COLO668 (cell line): ENCODE measurements around the gene TSPEAR.
A peak's percentile ranks its signal among the peaks of the same experiment; 100 is the strongest.
"Not testable (repeated sequence)": the region's sequence is repeated elsewhere in the genome, so short reads cannot be mapped to it uniquely, and the experiment has no call there.

Experiments used
- DNase-seq: peaks from one replicate; lab custom pipeline; 2025; ENCODE audit not compliant: unreplicated experiment; lab: John Stamatoyannopoulos, UW

TSPEAR gene

GRCh38 chr21:44510508-44511218 is 200.7 kb downstream of the TSPEAR start:
- DNase-seq, result peak; percentile 88

DNA sequence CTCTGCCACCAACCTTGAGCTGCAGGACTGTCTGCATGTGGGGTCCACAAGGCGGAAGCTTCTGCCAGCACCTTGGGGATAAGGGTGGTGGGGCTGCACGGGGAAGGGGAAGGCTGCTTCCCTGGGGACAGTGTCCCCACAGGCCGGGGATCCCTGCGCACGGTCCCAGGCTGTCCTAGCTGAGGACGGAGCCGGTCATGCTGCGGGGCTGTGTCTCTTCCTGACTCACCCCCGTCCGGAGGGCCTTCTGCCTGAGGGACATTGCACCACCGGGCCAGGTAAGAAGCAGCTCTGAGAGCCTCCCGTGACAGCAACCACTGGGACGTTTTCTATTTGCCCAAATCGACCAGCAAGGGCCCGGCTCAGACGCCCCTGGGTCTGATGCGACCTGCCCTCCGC is 201.3 kb downstream of the TSPEAR start:
- no peak for DNase-seq

DNA sequence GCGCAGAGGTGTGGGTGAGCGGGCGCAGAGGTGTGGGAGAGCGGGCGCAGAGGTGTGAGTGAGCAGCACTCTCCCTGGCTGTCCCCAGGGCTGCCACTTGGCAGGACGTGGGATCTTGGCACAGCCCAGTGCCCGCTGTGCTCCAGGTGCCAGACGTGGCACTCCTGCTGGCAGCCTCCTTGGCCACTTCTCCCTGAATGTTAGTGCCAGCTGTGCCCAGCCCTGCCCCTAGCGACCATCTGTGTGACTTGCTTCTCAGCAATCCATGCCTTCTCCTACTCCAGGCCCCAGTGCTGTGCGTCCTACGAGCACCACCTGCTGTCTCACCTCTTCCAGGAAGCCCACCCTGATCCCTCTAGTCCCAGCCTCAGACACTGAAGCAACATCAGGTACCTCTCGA is 201.8 kb downstream of the TSPEAR start:
- no peak for DNase-seq

- DNase-seq, result no peak
These were observed 202.5 kb downstream of the TSPEAR start for GRCh38 chr21:44508711-44509445.

- no peak for DNase-seq
These were observed 203.0 kb downstream of the TSPEAR start for GRCh38 chr21:44508426-44508710.

GRCh38 chr21:44507673-44508425 is 203.5 kb downstream of the TSPEAR start:
- DNase-seq, result no peak

DNA sequence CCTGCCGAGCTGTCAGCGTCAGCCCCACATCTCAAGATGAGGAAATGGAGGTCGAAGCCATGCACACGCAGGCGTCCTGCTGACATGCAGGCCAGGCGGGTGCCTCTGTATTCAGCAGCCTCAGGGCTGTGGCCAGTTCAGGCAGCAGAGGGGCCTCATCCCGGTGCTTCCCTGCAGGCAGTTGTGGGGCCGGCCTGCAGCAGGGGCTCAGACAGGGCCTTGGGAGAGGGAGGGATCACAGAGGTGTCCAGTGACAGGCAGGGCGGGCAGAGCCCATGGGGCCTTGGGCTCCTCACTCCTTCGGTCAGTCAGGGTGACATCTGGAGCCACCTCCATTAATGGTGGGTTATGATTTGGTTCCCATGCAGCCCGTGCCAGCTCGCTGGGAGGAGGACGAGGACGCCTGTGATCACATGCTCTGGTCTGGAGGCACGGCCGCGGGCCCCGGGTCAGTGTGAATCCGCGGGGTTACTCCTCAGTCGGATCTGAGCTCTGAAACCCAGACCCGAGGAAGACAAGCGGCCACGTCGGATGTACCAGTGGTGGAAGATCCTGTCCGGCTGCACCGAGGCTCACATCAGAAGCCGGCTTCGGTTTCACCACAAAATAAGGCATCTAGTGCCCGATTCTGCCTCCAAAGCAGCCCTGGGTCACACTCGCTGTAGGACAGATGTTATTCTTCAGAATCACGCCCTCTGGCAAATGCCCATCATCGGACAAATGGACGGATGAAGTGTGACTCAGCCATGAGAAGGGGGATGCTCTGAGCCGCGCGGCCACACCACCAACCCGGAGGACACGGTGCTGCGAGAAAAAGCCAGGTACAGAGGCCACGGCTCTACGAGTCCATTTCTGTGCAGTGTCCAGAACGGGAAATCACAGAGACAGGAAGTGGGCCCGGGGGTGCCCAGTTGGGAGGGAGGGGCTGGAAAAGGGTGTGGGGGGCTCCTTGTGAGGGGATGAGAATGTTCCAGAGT is 204.8 kb downstream of the TSPEAR start:
- no peak for DNase-seq

- DNase-seq, result no peak
These were observed 205.6 kb downstream of the TSPEAR start for GRCh38 chr21:44505673-44506278.

GRCh38 chr21:44503901-44504399 is 207.4 kb downstream of the TSPEAR start:
- DNase-seq, result no peak

GRCh38 chr21:44503006-44503889 is 208.1 kb downstream of the TSPEAR start:
- DNase-seq, result not testable (repeated sequence)

- no peak for DNase-seq
These were observed 209.0 kb downstream of the TSPEAR start for GRCh38 chr21:44502171-44502958.

DNA sequence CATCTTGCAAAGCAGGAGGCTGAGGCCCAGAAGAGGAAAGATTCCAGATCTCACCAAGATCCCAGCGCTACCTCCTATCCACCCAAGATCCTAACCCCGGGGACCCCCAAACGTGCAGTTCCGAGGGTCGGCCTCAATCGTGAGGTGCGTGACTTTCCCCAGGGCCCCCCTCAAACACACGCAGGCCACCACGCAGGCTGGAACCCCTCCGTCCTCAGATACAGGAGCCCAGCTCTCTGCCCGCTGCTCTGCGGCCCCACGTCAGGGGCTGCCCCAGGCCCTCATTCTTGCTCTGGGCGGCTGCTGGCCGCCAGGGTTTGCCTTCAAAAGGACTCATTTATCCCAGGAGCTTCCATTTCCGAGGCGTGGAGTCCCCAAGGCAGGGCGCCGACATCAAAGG is 211.3 kb downstream of the TSPEAR start:
- DNase-seq, result no peak

DNA sequence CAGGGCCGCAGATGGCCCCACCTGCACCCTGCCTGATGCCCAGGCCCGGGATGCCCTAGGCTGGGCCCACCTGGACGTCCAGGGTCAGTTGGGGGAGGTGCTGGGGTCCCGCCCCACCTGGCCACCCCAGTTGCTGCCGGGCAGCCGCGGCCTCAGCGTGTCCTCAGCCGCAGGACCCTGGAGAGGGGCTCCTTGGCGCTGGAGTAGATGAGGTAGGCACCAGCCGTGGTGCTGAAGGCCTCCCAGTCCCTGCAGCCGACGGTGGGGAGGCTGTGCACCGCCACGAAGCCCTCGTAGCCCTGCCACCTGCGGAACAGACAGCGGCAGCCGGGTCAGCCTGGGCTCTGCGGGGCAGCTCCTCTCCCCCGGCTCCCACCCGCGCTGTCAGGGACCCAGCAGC is 211.7 kb downstream of the TSPEAR start:
- DNase-seq, result no peak

GRCh38 chr21:44499211-44499560 is 212.2 kb downstream of the TSPEAR start:
- DNase-seq, result peak; percentile 75

GRCh38 chr21:44498280-44499210 is 212.8 kb downstream of the TSPEAR start:
- DNase-seq, result peak; percentile 67

DNA sequence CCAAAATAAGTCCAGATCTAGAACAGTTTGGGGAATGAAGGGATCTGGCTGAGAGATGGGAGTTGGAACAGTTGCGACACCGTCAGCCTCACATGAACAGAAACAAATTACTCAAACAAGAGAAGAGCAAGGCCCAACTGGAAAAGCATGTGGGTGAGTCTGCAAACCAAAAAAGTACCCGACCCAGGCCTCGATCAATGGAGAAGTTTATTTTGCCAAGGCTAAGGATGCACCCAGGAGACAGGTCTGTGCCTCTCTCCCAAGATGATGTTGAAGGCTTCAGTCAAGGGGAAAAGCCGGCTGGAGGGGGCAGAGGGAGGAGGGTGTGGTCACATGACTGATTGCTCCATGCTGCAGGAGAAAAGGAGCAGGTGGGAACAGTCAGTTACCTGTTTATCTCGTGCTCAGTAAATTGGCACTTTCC is 213.7 kb downstream of the TSPEAR start:
- peak; percentile 49 for DNase-seq
